ENCODE data around the gene ADGRG4. TPM values are rescaled to one million over a fixed set of nuclear protein-coding genes. Genes with fewer than 3 reads are reported as not detected.

The ADGRG4 gene
- total RNA-seq, 1 experiment from 2014 or later, result not detected

DNA sequence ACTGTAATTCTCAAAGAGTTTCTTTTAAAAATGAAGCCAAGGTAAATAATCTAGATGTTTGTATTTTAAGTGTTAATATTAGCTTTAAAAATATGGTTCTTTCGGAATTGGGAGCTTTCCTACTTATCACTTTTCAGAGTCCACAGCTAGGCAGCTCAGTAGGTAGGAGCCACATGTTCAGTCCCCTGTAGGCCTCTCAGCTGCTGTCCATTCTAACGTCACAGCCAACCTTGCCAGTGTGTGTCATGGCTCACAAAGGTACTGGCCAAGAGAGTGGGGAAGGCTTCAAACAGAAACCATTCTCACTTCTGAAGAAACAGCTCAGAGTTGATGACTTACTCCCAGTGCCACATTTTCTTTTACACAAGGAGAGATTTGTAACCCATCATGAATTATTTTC lies 137.0 kb downstream of the ADGRG4 start:
- ChIA-PET POLR2A (no interaction called here), CTCF (no interaction called here)
- Mint-ChIP-seq H3K4me1 (no peaks in the 10 kb centered on the region), H3K27ac (no peak overlapping the region), H3K9me3 (no peaks in the 10 kb centered on the region), H3K27me3 (ENCODE audit: low read depth) (peaks cover 2% of the 10 kb centered on the region; the same call in 1 of the 2 replicates), H3K4me3 (no peak overlapping the region), H3K36me3 (no peaks in the 10 kb centered on the region)
- ATAC-seq (no peak), DNase-seq (ENCODE audit: low spot score) (no peak)
- no peak for TF ChIP-seq SOX15 (CRISPR knock-in tag; IDR thresholded peaks at IDR 0.05)
- TF ChIP-seq, protein P1, sequence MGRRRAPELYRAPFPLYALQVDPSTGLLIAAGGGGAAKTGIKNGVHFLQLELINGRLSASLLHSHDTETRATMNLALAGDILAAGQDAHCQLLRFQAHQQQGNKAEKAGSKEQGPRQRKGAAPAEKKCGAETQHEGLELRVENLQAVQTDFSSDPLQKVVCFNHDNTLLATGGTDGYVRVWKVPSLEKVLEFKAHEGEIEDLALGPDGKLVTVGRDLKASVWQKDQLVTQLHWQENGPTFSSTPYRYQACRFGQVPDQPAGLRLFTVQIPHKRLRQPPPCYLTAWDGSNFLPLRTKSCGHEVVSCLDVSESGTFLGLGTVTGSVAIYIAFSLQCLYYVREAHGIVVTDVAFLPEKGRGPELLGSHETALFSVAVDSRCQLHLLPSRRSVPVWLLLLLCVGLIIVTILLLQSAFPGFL (CRISPR knock-in tag; IDR thresholded peaks at IDR 0.05; ENCODE audit: borderline replicate concordance), result no peak
- TF ChIP-seq FOXJ3 (CRISPR knock-in tag; IDR thresholded peaks at IDR 0.05; ENCODE audit: borderline replicate concordance), result no peak
- no peak for TF ChIP-seq TEAD4 (CRISPR knock-in tag; IDR thresholded peaks at IDR 0.05)
- TF ChIP-seq, protein P2, sequence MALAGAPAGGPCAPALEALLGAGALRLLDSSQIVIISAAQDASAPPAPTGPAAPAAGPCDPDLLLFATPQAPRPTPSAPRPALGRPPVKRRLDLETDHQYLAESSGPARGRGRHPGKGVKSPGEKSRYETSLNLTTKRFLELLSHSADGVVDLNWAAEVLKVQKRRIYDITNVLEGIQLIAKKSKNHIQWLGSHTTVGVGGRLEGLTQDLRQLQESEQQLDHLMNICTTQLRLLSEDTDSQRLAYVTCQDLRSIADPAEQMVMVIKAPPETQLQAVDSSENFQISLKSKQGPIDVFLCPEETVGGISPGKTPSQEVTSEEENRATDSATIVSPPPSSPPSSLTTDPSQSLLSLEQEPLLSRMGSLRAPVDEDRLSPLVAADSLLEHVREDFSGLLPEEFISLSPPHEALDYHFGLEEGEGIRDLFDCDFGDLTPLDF (CRISPR knock-in tag; IDR thresholded peaks at IDR 0.05), result no peak
- TF ChIP-seq CBFB (CRISPR knock-in tag; IDR thresholded peaks at IDR 0.05; ENCODE audit: low read depth), result no peak
- TF ChIP-seq, protein P3, sequence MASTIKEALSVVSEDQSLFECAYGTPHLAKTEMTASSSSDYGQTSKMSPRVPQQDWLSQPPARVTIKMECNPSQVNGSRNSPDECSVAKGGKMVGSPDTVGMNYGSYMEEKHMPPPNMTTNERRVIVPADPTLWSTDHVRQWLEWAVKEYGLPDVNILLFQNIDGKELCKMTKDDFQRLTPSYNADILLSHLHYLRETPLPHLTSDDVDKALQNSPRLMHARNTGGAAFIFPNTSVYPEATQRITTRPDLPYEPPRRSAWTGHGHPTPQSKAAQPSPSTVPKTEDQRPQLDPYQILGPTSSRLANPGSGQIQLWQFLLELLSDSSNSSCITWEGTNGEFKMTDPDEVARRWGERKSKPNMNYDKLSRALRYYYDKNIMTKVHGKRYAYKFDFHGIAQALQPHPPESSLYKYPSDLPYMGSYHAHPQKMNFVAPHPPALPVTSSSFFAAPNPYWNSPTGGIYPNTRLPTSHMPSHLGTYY (CRISPR knock-in tag; IDR thresholded peaks at IDR 0.05), result no peak
- TF ChIP-seq, protein P4, sequence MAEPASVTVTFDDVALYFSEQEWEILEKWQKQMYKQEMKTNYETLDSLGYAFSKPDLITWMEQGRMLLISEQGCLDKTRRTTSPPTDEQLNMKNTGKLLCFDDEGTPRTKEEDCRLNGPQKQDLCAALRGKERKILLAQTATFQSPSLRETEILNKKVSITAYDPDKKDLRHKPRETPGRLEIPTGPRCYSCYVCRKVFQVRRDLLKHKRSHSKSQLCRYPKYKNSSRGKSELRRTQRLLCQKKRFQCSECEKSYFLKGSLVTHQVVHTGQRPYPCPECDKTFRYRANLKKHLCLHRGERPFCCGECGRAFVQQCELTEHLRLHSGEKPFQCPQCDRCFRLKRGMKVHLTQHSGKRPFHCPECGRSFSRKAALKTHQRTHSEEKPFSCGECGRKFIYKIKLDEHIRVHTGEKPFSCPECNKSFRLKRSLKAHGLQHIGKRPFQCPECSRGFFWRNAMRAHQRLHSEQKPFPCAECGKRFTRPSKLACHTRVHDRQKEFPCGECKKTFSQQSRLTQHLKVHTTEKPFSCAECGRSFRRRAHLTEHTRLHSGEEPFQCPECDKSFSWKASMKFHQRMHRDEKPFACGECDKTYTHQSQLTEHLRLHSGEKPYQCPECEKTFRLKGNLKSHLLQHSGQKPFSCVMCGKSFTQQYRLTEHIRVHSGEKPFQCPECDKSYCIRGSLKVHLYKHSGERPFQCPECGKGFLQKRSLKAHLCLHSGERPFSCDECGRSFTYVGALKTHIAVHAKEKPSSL (CRISPR knock-in tag; conservative IDR thresholded peaks at IDR 0.05), result no peak
- TF ChIP-seq, protein P5, sequence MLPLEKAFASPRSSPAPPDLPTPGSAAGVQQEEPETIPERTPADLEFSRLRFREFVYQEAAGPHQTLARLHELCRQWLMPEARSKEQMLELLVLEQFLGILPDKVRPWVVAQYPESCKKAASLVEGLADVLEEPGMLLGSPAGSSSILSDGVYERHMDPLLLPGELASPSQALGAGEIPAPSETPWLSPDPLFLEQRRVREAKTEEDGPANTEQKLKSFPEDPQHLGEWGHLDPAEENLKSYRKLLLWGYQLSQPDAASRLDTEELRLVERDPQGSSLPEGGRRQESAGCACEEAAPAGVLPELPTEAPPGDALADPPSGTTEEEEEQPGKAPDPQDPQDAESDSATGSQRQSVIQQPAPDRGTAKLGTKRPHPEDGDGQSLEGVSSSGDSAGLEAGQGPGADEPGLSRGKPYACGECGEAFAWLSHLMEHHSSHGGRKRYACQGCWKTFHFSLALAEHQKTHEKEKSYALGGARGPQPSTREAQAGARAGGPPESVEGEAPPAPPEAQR (CRISPR knock-in tag; IDR thresholded peaks at IDR 0.05), result no peak

DNA sequence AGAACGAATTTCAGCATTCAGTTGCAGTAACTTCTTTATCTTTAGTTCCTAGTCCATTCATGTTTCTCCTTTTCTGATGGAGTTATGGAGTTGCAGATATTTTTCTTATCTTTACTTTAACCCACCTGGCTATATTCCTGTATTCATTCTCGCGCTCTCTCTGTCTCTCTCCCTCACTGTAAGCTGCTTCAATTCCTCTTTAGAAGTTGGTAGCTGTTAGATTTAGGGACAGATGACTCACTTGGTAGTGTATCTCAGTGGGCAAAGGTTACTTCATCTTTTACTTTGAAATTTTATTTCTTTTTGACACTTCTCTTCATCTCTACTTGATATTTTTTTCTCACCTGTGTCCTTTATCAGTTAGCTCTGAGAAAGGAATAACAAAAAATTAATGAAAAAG lies 137.4 kb downstream of the ADGRG4 start:
- DNase-seq (ENCODE audit: low spot score), result no peak
- Mint-ChIP-seq H3K27me3 (ENCODE audit: low read depth) (peaks cover 2% of the 10 kb centered on the region; the same call in 1 of the 2 replicates), H3K4me3 (no peak overlapping the region), H3K4me1 (no peaks in the 10 kb centered on the region), H3K27ac (no peak overlapping the region), H3K36me3 (no peaks in the 10 kb centered on the region), H3K9me3 (no peaks in the 10 kb centered on the region)
- ATAC-seq, result no peak
- POLR2A ChIA-PET, result no interaction called here
- CTCF ChIA-PET, result no interaction called here
- TF ChIP-seq ZNF219 (CRISPR knock-in tag; IDR thresholded peaks at IDR 0.05; ENCODE audit: borderline replicate concordance), result no peak
- TF ChIP-seq FOXJ3 (CRISPR knock-in tag; IDR thresholded peaks at IDR 0.05; ENCODE audit: borderline replicate concordance), result no peak
- TF ChIP-seq, protein P6, sequence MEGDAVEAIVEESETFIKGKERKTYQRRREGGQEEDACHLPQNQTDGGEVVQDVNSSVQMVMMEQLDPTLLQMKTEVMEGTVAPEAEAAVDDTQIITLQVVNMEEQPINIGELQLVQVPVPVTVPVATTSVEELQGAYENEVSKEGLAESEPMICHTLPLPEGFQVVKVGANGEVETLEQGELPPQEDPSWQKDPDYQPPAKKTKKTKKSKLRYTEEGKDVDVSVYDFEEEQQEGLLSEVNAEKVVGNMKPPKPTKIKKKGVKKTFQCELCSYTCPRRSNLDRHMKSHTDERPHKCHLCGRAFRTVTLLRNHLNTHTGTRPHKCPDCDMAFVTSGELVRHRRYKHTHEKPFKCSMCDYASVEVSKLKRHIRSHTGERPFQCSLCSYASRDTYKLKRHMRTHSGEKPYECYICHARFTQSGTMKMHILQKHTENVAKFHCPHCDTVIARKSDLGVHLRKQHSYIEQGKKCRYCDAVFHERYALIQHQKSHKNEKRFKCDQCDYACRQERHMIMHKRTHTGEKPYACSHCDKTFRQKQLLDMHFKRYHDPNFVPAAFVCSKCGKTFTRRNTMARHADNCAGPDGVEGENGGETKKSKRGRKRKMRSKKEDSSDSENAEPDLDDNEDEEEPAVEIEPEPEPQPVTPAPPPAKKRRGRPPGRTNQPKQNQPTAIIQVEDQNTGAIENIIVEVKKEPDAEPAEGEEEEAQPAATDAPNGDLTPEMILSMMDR (IDR thresholded peaks at IDR 0.05), result no peak
- TF ChIP-seq ZNF121 (CRISPR knock-in tag; IDR thresholded peaks at IDR 0.05), result no peak
- TF ChIP-seq, protein P7, sequence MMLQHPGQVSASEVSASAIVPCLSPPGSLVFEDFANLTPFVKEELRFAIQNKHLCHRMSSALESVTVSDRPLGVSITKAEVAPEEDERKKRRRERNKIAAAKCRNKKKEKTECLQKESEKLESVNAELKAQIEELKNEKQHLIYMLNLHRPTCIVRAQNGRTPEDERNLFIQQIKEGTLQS (CRISPR knock-in tag; conservative IDR thresholded peaks at IDR 0.05), result no peak
- TF ChIP-seq NR1H2 (CRISPR knock-in tag; IDR thresholded peaks at IDR 0.05), result no peak
- TF ChIP-seq CBFB (CRISPR knock-in tag; IDR thresholded peaks at IDR 0.05; ENCODE audit: low read depth), result no peak
- no peak for TF ChIP-seq RORB (CRISPR knock-in tag; IDR thresholded peaks at IDR 0.05)
- TF ChIP-seq OVOL2 (CRISPR knock-in tag; IDR thresholded peaks at IDR 0.05; ENCODE audit: borderline replicate concordance), result no peak
- TF ChIP-seq, protein P8, sequence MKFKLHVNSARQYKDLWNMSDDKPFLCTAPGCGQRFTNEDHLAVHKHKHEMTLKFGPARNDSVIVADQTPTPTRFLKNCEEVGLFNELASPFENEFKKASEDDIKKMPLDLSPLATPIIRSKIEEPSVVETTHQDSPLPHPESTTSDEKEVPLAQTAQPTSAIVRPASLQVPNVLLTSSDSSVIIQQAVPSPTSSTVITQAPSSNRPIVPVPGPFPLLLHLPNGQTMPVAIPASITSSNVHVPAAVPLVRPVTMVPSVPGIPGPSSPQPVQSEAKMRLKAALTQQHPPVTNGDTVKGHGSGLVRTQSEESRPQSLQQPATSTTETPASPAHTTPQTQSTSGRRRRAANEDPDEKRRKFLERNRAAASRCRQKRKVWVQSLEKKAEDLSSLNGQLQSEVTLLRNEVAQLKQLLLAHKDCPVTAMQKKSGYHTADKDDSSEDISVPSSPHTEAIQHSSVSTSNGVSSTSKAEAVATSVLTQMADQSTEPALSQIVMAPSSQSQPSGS (CRISPR knock-in tag; IDR thresholded peaks at IDR 0.05; ENCODE audit: borderline replicate concordance, low read depth), result no peak
- no peak for TF ChIP-seq ESRRA (CRISPR knock-in tag; IDR thresholded peaks at IDR 0.05; ENCODE audit: borderline replicate concordance)
- TF ChIP-seq, protein P9, sequence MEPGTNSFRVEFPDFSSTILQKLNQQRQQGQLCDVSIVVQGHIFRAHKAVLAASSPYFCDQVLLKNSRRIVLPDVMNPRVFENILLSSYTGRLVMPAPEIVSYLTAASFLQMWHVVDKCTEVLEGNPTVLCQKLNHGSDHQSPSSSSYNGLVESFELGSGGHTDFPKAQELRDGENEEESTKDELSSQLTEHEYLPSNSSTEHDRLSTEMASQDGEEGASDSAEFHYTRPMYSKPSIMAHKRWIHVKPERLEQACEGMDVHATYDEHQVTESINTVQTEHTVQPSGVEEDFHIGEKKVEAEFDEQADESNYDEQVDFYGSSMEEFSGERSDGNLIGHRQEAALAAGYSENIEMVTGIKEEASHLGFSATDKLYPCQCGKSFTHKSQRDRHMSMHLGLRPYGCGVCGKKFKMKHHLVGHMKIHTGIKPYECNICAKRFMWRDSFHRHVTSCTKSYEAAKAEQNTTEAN (CRISPR knock-in tag; IDR thresholded peaks at IDR 0.05), result no peak
- TF ChIP-seq, protein P10, sequence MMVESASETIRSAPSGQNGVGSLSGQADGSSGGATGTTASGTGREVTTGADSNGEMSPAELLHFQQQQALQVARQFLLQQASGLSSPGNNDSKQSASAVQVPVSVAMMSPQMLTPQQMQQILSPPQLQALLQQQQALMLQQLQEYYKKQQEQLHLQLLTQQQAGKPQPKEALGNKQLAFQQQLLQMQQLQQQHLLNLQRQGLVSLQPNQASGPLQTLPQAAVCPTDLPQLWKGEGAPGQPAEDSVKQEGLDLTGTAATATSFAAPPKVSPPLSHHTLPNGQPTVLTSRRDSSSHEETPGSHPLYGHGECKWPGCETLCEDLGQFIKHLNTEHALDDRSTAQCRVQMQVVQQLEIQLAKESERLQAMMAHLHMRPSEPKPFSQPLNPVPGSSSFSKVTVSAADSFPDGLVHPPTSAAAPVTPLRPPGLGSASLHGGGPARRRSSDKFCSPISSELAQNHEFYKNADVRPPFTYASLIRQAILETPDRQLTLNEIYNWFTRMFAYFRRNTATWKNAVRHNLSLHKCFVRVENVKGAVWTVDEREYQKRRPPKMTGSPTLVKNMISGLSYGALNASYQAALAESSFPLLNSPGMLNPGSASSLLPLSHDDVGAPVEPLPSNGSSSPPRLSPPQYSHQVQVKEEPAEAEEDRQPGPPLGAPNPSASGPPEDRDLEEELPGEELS (CRISPR knock-in tag; IDR thresholded peaks at IDR 0.05), result no peak

Data from WTC11 (cell line).